AG04449 (cell line): ENCODE data around the gene THSD4.

Source experiments
- CTCF ChIA-PET: fragments of 350-600 bp; formaldehyde crosslinking; extraction: SDS; loops from one replicate; lab custom pipeline; 2021; ENCODE audit warnings: antibody characterized with exemption; lab: Yijun Ruan, JAX
- POLR2A ChIA-PET: fragments of 400-600, 350-600 bp; formaldehyde crosslinking; extraction: SDS; loops from one replicate; lab custom pipeline; 2020; ENCODE audit warnings: antibody characterized with exemption, inconsistent platforms; lab: Yijun Ruan, JAX
- DNase-seq: peaks from one replicate; pipeline ENCODE4 v3.0.0-alpha.2; 2010; ENCODE audit warnings: low read depth, low spot score
- H3K4me3 ChIP-seq: 2 replicates; pipeline ENCODE4 v1.5.1; 2011; ENCODE audit warnings: low read depth, mild to moderate bottlenecking, control low read depth, low read length
- TF ChIP-seq, protein P1 (sequence below): IDR thresholded peaks from one replicate; pipeline ENCODE4 v1.5.1; 2011; ENCODE audit warnings: mild to moderate bottlenecking, moderate library complexity, low read length, control low read depth, inconsistent platforms; ENCODE audit not compliant: insufficient read depth; ENCODE audit errors: missing control alignments

THSD4 gene

GRCh38 chr15:71386448-71387236, 271.4 kb downstream of the THSD4 start:
- no peak for DNase-seq
- CTCF ChIA-PET: interaction anchor here (0.6 to 5.4 kb wide), 32 partner anchors 9 to 419 kb away, joined by 3 to 97 read pairs (median 5); partner anchors contain the start of gene THSD4
- POLR2A ChIA-PET: no interaction called here
- no peak overlapping the region for H3K4me3 ChIP-seq
- TF ChIP-seq, protein P1, sequence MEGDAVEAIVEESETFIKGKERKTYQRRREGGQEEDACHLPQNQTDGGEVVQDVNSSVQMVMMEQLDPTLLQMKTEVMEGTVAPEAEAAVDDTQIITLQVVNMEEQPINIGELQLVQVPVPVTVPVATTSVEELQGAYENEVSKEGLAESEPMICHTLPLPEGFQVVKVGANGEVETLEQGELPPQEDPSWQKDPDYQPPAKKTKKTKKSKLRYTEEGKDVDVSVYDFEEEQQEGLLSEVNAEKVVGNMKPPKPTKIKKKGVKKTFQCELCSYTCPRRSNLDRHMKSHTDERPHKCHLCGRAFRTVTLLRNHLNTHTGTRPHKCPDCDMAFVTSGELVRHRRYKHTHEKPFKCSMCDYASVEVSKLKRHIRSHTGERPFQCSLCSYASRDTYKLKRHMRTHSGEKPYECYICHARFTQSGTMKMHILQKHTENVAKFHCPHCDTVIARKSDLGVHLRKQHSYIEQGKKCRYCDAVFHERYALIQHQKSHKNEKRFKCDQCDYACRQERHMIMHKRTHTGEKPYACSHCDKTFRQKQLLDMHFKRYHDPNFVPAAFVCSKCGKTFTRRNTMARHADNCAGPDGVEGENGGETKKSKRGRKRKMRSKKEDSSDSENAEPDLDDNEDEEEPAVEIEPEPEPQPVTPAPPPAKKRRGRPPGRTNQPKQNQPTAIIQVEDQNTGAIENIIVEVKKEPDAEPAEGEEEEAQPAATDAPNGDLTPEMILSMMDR: peak; percentile 0

DNA sequence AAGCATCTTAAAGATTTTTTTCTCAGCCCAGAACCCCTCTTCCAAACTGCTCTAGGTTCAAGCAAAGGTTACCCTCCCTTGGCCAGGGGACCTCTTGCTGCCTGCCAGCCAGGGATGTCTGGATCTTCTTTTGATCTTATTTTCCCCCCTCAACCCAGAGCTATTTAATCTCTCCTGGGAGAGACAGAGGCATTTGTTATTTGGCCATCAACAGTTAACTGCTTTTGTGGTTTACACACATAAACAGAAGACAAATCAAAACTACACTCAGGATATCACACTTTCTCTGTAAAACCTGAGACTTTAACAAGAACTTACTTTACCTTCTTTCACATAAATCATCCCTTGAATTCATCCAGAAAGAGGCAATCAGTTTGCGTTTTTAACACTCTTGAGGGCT, 272.5 kb downstream of the THSD4 start:
- POLR2A ChIA-PET: no interaction called here
- TF ChIP-seq, protein P1: no peak
- no peak overlapping the region for H3K4me3 ChIP-seq

DNA sequence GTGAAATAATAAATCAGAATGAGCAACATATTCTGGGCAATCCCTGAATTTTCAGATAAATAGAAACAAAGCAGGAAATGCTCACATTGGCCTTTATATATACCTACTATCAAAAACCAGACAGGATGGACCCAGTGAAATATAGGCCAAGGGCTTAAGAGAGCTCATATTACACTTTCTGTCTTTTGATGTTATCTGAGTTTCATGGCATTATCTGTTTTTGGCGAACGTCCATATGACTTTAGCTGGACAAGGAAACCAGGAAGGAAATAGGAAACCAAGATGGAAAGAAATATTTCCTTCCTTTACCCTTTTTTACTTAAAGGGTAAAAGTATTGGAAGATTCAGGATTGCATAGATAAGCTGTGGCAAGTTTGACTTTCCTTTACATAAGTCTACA, 274.8 kb downstream of the THSD4 start:
- no peak for DNase-seq
- no peak overlapping the region for H3K4me3 ChIP-seq
- TF ChIP-seq, protein P1: no peak
- ChIA-PET POLR2A (no interaction called here), CTCF (interaction anchor here (1.0 to 1.4 kb wide), 4 partner anchors 10 to 53 kb away, joined by 3 to 6 read pairs (median 4); no protein-coding TSS in a partner anchor)

More for the DNA sequence above, 272.5 kb downstream of the THSD4 start:
- no peak for DNase-seq
- CTCF ChIA-PET: interaction anchor here (0.6 to 5.4 kb wide), 15 partner anchors 9 to 418 kb away, joined by 3 to 97 read pairs (median 17); partner anchors contain the start of gene THSD4

- no peak for DNase-seq
- no peak overlapping the region for H3K4me3 ChIP-seq
- ChIA-PET CTCF (interaction anchor here (0.7 to 1.8 kb wide), 5 partner anchors 8 to 411 kb away, joined by 3 to 9 read pairs (median 3); partner anchors contain the start of gene THSD4), POLR2A (no interaction called here)
- TF ChIP-seq, protein P1: no peak
These were observed 276.3 kb downstream of the THSD4 start for GRCh38 chr15:71391421-71392088.

DNA sequence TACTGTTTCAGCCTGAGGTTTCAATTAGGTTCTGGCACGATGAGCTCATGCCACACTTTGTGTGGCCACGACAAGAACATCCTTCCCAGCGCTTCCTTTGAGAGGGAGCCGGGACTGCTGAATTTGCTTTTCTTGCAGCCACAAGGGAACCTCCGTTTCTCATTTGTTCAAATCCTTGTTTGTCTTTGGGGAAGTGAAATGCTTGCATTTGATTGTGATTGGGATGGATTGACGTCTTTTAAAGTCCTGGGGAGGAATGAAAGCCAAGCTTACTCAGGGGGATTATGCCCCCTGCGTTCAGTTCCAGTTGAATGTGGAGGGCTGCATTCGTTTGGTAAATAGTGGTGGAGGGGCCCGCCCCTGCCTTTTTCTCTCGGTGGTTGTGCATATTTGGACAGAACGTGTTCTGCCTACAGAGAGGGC, 277.6 kb downstream of the THSD4 start:
- ChIA-PET POLR2A (no interaction called here), CTCF (interaction anchor here (0.9 to 1.9 kb wide), 4 partner anchors 19 to 285 kb away, joined by 3 to 9 read pairs (median 4); no protein-coding TSS in a partner anchor)
- no peak for DNase-seq
- TF ChIP-seq, protein P1: no peak
- no peak overlapping the region for H3K4me3 ChIP-seq

GRCh38 chr15:71393383-71393782, 278.1 kb downstream of the THSD4 start:
- POLR2A ChIA-PET: no interaction called here
- CTCF ChIA-PET: interaction anchor here (1.8 to 1.9 kb wide), 2 partner anchors 37 to 50 kb away, joined by 4 to 9 read pairs; no protein-coding TSS in a partner anchor
- H3K4me3 ChIP-seq: no peak overlapping the region
- TF ChIP-seq, protein P1: no peak
- no peak for DNase-seq
